Lower leg skin (tissue), 3 donors: ENCODE data around the gene PARN.

Source experiments
- CTCF ChIP-seq, 3 donors: fragments of 450-650 bp; IDR thresholded peaks; one replicate each; pipeline ENCODE4 v1.5.1; 2016; ENCODE audit warnings: antibody characterized with exemption in 3 of 3, mild to moderate bottlenecking in 3 of 3, moderate library complexity in 2 of 3
- POLR2A ChIP-seq, 2 donors: fragments of 450-650 bp; IDR thresholded peaks; one replicate each; pipeline ENCODE4 v1.6.1; 2016 to 2017; ENCODE audit warnings: antibody characterized with exemption in 2 of 2, mild to moderate bottlenecking in 1 of 2, moderate library complexity in 1 of 2

DNA sequence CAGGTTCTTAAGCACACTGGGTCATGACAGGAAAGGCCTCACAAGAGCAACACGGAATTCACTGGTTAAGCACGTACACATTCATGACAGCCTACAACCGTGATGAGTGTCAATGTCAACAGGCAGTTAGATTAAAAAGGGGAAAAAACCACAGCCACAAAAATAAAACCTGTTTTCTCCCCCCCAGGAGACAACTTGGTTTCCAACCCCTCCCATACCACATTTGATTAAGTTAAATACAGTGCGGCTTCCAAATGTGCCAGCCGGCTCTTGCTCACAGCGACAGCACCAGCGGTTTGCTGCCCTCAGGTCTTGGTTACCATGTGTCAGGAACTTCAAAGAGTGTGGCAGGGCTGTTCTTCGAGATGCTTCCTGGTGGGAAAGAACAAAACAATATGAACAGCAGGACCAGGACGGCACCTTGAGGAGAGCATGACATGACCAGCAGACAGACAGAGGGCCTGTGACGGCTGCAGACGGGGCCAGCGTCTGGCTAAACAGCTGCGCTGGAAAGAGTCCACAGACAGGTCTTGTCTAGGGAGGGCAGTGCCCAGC is 193.6 kb downstream of the PARN start:
- no peak for TF ChIP-seq CTCF (IDR thresholded peaks at IDR 0.05)
- TF ChIP-seq POLR2A (IDR thresholded peaks at IDR 0.05) = no peak
